Upper lobe of right lung (tissue), 1 donor: ENCODE data around the gene EXOC6. TPM values are rescaled to one million over a fixed set of nuclear protein-coding genes. Genes with fewer than 3 reads are reported as not detected.
A peak's percentile ranks its signal among the peaks of the same experiment; 100 is the strongest.

Source experiments
- ATAC-seq: fragments of 200-7000 bp; cut with Tn5 transposase; one replicate; pipeline ENCODE4 v1.9.1; 2020; ENCODE audit warnings: mild to moderate bottlenecking, moderate library complexity
- DNase-seq: peaks from one replicate; pipeline ENCODE4 v3.0.0-alpha.2; 2020
- H3K27ac ChIP-seq: fragments of 200-600 bp; one replicate; pipeline ENCODE4 v1.8.0; 2022
- H3K27me3 ChIP-seq: fragments of 200-600 bp; one replicate; pipeline ENCODE4 v1.8.0; 2022; ENCODE audit warnings: mild to moderate bottlenecking
- H3K36me3 ChIP-seq: fragments of 200-600 bp; one replicate; pipeline ENCODE4 v1.8.0; 2022
- H3K4me1 ChIP-seq: fragments of 200-600 bp; one replicate; pipeline ENCODE4 v1.8.0; 2022
- H3K4me3 ChIP-seq: fragments of 200-600 bp; one replicate; pipeline ENCODE4 v1.8.0; 2022; ENCODE audit warnings: mild to moderate bottlenecking
- H3K9me3 ChIP-seq: fragments of 200-600 bp; one replicate; pipeline ENCODE4 v1.8.0; 2022
- CTCF ChIP-seq: fragments of 200-600 bp; IDR thresholded peaks from one replicate; pipeline ENCODE4 v1.8.0; 2022; ENCODE audit warnings: antibody characterized with exemption
- intact Hi-C: fragments of 100-400 bp; cut with DNase I; formaldehyde crosslinking; loops from one replicate; pipeline ENCODE4 v1.11.0; 2022
- total RNA-seq: library from RNA; stranded (reverse); fragmentation: NEBNext Ultra II Directional; extraction: Animal tissue kit (Norgen Biotek cat#: 25700); gene quantifications from one replicate; pipeline ENCODE4 v1.2.1, GENCODE V29; 2021
- donor health status: DM: no; HTN: yes; CAD: no; lungs with severe emphysema.

Gene EXOC6
- total RNA-seq, 1 donor from 2014 or later, result 24.9 TPM

GRCh38 chr10:92849234-92849525 lies 860 bp downstream of the EXOC6 start:
- no peak for TF ChIP-seq CTCF
- H3K4me1 ChIP-seq, result peaks cover 19% of the 10 kb centered on the region
- no peaks in the 10 kb centered on the region for H3K36me3 ChIP-seq
- no peak for ATAC-seq
- peak overlapping the region; percentile 89 for H3K27ac ChIP-seq
- no peaks in the 10 kb centered on the region for H3K27me3 ChIP-seq
- DNase-seq, result no peak
- intact Hi-C loops, result no loop called here
- H3K9me3 ChIP-seq, result no peaks in the 10 kb centered on the region
- peak overlapping the region; percentile 96 for H3K4me3 ChIP-seq

GRCh38 chr10:92849576-92850090 lies 1.3 kb downstream of the EXOC6 start:
- H3K9me3 ChIP-seq, result no peaks in the 10 kb centered on the region
- DNase-seq (no peak), ATAC-seq (no peak)
- H3K4me1 ChIP-seq, result peaks cover 19% of the 10 kb centered on the region
- H3K27ac ChIP-seq, result no peak overlapping the region
- intact Hi-C loops, result no loop called here
- no peaks in the 10 kb centered on the region for H3K27me3 ChIP-seq
- peak overlapping the region; percentile 96 for H3K4me3 ChIP-seq
- TF ChIP-seq CTCF, result no peak
- no peaks in the 10 kb centered on the region for H3K36me3 ChIP-seq

- no peak for TF ChIP-seq CTCF
- H3K27ac ChIP-seq, result no peak overlapping the region
- intact Hi-C loops, result no loop called here
Measured at GRCh38 chr10:92850185-92850584, 1.9 kb downstream of the EXOC6 start.

GRCh38 chr10:92851003-92851402 lies 2.7 kb downstream of the EXOC6 start:
- ATAC-seq, result no peak
- H3K4me3 ChIP-seq, result no peak overlapping the region
- H3K27me3 ChIP-seq, result no peaks in the 10 kb centered on the region
- H3K27ac ChIP-seq, result no peak overlapping the region
- peaks cover 19% of the 10 kb centered on the region for H3K4me1 ChIP-seq
- H3K9me3 ChIP-seq, result no peaks in the 10 kb centered on the region
- H3K36me3 ChIP-seq, result no peaks in the 10 kb centered on the region
- no peak for DNase-seq
- intact Hi-C loops, result no loop called here
- no peak for TF ChIP-seq CTCF

More at GRCh38 chr10:92850185-92850584, 1.9 kb downstream of the EXOC6 start:
- H3K4me1 ChIP-seq, result peaks cover 19% of the 10 kb centered on the region
- no peaks in the 10 kb centered on the region for H3K27me3 ChIP-seq
- no peak overlapping the region for H3K4me3 ChIP-seq
- no peaks in the 10 kb centered on the region for H3K36me3 ChIP-seq
- DNase-seq (no peak), ATAC-seq (no peak)
- no peaks in the 10 kb centered on the region for H3K9me3 ChIP-seq

GRCh38 chr10:92855560-92855959 lies 7.2 kb downstream of the EXOC6 start:
- no peaks in the 10 kb centered on the region for H3K4me1 ChIP-seq
- H3K27me3 ChIP-seq, result no peaks in the 10 kb centered on the region
- H3K9me3 ChIP-seq, result peaks cover 19% of the 10 kb centered on the region
- DNase-seq (no peak), ATAC-seq (no peak)
- H3K27ac ChIP-seq, result no peak overlapping the region
- H3K4me3 ChIP-seq, result no peak overlapping the region
- TF ChIP-seq CTCF, result no peak
- intact Hi-C loops, result no loop called here
- no peaks in the 10 kb centered on the region for H3K36me3 ChIP-seq

- peaks cover 19% of the 10 kb centered on the region for H3K9me3 ChIP-seq
- ATAC-seq (no peak), DNase-seq (no peak)
- H3K27me3 ChIP-seq, result no peaks in the 10 kb centered on the region
- H3K36me3 ChIP-seq, result no peaks in the 10 kb centered on the region
- TF ChIP-seq CTCF, result no peak
- no peak overlapping the region for H3K4me3 ChIP-seq
- H3K4me1 ChIP-seq, result no peaks in the 10 kb centered on the region
- intact Hi-C loops, result no loop called here
- no peak overlapping the region for H3K27ac ChIP-seq
Measured at GRCh38 chr10:92857904-92858514, 9.7 kb downstream of the EXOC6 start.
